GM06990 (cell line): ENCODE measurements around the gene RELN.
"Not testable (repeated sequence)": the region's sequence is repeated elsewhere in the genome, so short reads cannot be mapped to it uniquely, and the experiment has no call there.

Experiments
- DNase-seq: peaks from one replicate; pipeline ENCODE4 v3.0.0-alpha.2; 2011; ENCODE audit not compliant: insufficient read length; ENCODE audit errors: extremely low read depth
- H3K27me3 ChIP-seq: replicated peaks from 2 replicates; pipeline ENCODE4 v1.6.0; 2011; ENCODE audit warnings: low read length; ENCODE audit not compliant: control insufficient read depth, insufficient read depth
- H3K36me3 ChIP-seq: 2 replicates; pipeline ENCODE4 v1.5.1; 2011; ENCODE audit warnings: low read length; ENCODE audit not compliant: control insufficient read depth, insufficient read depth
- H3K4me3 ChIP-seq: replicated peaks from 2 replicates; pipeline ENCODE4 v1.5.1; 2011; ENCODE audit warnings: low read depth, mild to moderate bottlenecking, control low read depth, low read length
- TF ChIP-seq, protein P1 (sequence below): IDR thresholded peaks from 2 replicates; pipeline ENCODE4 v1.5.1; 2011; ENCODE audit warnings: low read length, control low read depth, mild to moderate bottlenecking, inconsistent platforms; ENCODE audit not compliant: insufficient read depth, poor library complexity, severe bottlenecking

The RELN gene

DNA sequence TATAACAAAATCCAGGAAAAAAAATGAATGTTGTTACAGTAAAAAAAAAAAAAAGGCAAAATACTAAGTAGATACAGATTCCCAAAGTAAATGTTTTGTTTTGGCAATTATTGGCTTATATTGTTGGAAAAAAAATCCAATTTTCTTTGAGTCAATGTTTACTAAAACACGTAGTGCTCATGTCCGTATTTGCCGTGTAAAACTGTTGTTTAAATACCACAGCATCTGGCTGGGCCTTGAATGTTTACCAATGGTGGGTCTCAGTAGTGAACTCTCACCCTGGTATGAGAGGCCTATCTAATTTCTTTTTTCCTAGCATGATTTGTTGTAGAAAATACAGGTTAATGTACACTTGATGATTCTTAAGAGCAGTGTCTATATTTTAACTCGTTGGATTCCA is 502.0 kb downstream of the RELN start:
- TF ChIP-seq, protein P1, sequence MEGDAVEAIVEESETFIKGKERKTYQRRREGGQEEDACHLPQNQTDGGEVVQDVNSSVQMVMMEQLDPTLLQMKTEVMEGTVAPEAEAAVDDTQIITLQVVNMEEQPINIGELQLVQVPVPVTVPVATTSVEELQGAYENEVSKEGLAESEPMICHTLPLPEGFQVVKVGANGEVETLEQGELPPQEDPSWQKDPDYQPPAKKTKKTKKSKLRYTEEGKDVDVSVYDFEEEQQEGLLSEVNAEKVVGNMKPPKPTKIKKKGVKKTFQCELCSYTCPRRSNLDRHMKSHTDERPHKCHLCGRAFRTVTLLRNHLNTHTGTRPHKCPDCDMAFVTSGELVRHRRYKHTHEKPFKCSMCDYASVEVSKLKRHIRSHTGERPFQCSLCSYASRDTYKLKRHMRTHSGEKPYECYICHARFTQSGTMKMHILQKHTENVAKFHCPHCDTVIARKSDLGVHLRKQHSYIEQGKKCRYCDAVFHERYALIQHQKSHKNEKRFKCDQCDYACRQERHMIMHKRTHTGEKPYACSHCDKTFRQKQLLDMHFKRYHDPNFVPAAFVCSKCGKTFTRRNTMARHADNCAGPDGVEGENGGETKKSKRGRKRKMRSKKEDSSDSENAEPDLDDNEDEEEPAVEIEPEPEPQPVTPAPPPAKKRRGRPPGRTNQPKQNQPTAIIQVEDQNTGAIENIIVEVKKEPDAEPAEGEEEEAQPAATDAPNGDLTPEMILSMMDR = no peak
- no peak overlapping the region for H3K4me3 ChIP-seq
- H3K36me3 ChIP-seq = no peaks in the 10 kb centered on the region
- no peak for DNase-seq
- no peaks in the 10 kb centered on the region for H3K27me3 ChIP-seq

DNA sequence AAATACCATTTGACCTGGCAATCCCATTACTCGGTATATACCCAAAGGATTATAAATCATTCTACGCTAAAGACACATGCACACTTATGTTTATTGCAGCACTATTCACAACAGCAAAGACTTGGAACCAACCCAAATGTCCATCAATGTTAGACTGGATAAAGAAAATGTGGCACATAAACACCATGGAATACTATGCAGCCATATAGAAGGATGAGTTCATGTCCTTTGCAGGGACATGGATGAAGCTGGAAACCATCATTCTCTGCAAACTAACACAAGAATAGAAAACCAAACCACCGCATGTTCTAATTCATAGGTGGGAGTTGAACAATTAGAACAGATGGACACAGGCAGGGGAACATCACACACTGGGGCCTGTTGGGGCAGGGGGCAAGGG is 502.6 kb downstream of the RELN start:
- not testable (repeated sequence) for H3K27me3 ChIP-seq, H3K36me3 ChIP-seq, DNase-seq, H3K4me3 ChIP-seq

DNA sequence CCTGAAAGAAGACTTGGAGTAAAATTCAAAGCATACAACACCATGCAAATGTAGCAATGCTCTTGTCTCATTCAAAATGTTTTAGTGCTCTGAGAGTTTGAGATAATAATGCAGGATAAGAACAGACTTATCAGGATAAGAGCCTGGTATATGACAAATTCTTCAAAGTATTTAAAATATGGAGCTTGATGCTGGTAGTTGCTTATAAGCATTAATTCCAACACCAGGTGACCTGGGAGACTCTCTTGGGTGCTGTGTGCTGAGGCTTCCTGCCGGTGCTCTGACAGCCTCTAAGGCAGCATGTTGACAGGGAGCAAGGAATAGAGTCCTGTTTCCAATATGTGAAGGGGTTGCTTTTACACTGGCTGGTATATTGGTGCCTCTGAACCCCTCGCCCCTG is 508.7 kb downstream of the RELN start:
- Histone ChIP-seq H3K36me3 (no peaks in the 10 kb centered on the region), H3K4me3 (no peak overlapping the region), H3K27me3 (no peaks in the 10 kb centered on the region; the same call in 1 of the 2 replicates)
- DNase-seq = no peak
- TF ChIP-seq, protein P1 = no peak

DNA sequence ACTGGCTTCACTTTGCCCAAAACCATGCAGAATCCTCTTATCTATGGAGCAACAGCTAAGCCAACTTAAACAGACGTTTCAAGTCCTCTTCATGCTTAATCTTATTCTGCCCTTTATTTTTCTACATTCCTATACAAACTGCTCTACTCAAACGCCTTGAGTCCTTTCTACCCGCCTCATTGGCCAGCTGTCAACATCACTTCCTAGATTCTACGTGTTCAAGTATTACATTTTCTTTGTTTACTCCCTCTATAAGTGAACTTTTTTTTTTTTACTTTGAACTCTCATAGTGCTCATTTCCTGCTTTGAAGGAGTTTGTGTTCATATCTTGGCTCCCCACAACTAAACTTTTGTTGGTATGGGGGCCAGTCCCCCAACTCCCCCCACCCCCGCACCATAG is 514.5 kb downstream of the RELN start:
- no peak overlapping the region for H3K4me3 ChIP-seq
- TF ChIP-seq, protein P1 = no peak
- H3K27me3 ChIP-seq = no peaks in the 10 kb centered on the region; the same call in 1 of the 2 replicates
- DNase-seq = no peak
- H3K36me3 ChIP-seq = no peaks in the 10 kb centered on the region

DNA sequence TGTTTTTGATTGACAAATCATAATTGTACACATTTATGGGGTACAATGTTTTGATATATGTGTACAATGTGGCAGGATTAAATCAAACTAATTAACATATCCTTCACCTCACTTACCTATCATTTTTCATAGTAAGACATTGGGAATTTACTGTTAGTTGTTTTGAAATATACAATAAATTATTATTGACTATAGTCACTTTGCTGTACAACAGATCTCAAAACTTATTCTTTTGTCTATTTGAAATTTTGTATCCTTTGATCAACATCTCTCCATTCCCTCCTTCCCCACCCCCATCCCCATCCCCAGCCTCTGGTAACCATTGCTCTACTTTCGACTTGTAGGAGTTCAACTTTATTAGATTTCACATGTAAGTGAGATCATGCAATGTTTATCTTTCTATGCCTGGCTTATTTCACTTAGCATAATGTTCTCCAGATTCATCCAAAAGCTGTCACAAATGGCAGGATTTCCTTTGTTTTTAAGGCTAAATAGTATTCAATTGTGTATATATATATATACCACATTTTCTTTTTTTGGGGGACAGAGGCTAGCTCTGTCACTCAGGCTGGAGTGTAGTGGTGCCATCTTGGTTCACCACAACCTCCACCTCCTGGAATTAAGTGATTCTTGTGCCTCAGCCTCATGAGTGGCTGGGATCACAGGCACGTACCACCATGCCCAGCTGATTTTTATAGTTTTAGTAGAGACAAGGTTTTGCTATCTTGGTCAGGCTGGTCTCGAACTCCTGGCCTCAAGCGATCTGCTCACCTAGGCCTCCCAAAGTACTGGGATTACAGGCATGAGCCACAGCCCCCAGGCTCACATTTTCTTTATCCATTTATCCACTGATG is 520.1 kb downstream of the RELN start:
- H3K4me3 ChIP-seq = no peak overlapping the region
- TF ChIP-seq, protein P1 = no peak
- no peaks in the 10 kb centered on the region for H3K36me3 ChIP-seq
- no peak for DNase-seq
- peaks cover 1% of the 10 kb centered on the region for H3K27me3 ChIP-seq

DNA sequence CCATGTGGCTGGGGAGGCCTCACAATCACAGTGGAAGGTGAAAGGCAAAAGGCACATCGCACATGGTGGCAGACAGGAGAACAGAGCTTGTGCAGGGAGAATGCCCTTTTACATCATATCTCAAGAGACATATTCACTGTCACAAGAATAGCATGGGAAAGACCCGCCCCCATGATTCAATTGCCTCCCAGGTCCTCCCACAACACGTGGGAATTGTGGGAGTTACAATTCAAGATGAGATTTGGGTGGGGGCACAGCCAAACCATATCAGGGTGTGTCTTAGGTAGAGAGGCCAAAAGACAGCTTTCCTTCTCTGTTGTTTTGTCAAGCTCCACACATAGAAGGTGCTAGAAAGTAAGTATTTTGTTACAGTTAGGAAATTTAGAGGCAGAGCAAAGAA is 522.6 kb downstream of the RELN start:
- Histone ChIP-seq H3K36me3 (no peaks in the 10 kb centered on the region), H3K27me3 (peaks cover 1% of the 10 kb centered on the region), H3K4me3 (no peak overlapping the region)
- TF ChIP-seq, protein P1 = no peak
- no peak for DNase-seq
